Renal pelvis (tissue), 4 donors: ENCODE results near the gene GPR61. TPM values are rescaled to one million over a fixed set of nuclear protein-coding genes. Genes with fewer than 3 reads are reported as not detected.

Experiments
- DNase-seq: peaks from one replicate; pipeline ENCODE4 v3.0.0-alpha.2; 2013
- polyA plus RNA-seq, 3 donors: library from polyadenylated mRNA; unstranded; fragments of 120-200 nt; gene quantifications; one replicate each; pipeline ENCODE4 v1.2.1, GENCODE V29; 2013; ENCODE audit not compliant: insufficient read length in 3 of 3

Gene GPR61
- polyA plus RNA-seq, 3 donors, result 0.18 to 1.4 (median 0.75) TPM

DNA sequence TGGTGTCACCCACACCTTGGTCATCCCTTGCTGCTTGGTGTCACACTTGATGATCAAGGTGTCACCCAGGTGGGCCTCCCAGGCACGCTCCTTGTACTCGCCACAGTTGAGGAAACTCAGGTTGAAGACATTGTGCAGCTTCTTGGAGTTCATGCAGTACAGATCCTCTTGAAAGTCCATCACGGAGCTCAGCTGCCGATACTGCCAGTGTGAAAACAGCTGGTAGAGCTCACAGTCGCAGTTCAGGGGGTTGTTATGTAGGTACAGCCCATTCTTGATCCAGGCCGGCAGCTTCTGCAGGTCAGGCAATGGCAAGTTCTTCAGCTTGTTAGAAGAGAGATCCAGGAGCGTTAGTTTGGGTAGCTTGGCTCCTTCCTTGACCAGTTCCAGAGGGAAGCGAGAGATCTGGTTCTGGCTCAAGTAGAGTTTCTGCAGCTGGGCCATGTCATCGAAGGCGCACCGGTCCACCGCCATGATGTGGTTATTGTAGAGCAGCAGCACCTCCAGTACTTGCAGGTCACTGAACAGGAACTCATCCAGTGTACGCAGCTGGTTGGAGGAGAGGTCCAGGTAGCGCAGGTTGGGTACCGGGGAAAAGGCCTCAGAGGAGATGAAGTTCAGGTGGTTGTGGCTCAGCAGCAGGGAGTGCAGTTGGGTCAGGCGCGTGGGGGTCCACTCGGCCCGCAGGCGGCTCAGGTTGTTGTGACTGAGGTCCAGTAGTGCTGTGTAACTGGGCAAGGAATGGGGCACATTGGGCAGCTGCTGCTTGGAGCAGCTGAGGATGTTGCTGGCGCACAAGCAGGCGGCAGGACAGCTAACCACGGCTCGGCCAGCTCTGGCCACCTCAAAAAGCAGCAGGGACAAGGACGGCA, 31.4 kb upstream of the GPR61 start:
- no peak for DNase-seq

DNA sequence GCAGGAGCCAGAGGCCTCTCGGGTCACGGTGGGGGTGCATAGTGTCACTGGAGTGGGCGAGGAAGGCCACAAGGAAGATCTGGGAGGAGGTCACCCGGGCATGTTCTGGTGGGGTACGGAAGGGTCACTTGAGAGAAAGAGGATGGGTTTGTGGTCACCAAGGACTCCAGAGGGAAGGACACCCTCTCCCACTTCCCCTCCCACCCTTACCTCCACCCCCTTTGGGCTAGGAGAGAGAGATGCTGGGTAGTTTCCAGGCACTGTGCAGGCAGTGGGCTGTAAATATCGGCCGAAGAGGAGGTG, 30.8 kb upstream of the GPR61 start:
- DNase-seq, result no peak

DNA sequence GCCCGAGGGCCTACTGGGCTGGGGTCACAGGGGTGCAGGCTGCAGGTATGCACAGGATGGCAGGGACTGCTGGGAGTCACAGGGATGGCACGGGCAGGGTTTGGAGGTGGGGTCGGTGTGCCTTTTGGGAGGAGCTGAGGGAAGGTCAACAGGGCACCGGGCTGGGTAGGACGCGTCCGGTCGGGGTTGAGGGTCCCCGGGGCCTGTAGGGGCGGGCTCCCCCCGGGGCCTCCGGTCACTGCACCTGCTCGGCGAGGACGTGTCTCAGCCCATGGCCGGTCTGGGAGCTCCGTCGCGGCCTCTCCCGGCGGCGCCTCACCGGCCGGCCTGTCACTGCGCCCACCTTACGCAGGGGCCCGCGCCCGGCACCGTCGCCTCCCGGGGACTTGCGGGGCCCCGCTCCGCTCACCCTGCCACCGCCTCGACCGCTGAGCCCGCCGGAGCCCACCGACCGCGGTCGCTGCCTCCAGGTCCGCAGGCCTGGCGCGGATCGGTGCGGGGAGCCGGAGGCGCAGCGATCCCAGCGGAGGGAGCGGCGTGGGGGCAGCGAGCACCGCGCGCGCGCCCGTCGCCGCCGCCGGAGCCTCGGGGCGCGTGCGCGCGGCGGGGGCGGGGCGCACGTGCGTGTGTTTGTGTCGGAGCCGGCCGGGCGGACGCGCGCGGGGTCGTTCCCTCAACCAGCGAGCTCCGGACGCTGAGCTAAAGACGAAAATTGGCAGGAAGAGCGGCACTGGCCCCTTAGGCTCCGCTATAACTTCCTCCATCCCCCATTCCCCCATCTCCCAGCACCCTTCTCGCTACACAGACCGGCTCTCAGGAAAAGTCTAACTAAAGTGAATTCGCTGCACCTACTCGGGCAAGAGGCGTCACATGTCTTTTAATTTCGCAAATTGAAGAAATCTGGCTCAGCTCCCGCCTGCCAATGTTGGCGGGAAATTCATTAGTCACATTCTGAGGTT, 30.2 kb upstream of the GPR61 start, which contains the start of gene AMIGO1:
AMIGO1 (minus strand) TSS at position 552 of the 959 bp plus-strand sequence. CDS start 815 bp downstream, outside the sequence.
- DNase-seq, result peak; percentile 71

DNA sequence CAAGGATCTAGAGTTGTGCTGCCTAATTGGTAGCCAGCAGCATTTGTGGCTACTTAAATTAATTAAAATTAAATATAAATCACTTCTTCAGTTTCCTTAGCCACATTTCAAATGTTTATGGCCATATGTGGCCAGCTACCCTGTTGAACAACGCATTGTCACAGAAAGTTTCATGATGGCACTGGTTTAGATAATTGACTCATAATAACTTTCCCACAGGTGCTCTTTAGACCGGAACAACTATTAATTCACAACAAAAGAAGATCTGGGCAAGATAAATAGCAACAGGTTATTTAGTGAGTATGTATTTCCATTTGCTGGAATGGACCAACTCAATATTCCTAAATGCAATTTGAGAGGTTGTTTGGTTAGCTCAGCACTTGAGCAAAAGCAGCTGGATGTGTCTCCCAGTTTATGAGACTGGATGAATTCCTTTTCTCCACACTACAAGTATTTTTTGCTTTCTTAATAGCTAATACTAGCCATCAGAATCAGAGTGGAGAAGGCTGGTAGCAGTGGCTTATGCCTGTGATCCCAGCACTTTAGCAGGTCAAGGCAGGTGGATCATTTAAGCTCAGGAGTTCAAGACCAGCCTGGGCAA, 26.5 kb upstream of the GPR61 start:
- peak; percentile 66 for DNase-seq

DNA sequence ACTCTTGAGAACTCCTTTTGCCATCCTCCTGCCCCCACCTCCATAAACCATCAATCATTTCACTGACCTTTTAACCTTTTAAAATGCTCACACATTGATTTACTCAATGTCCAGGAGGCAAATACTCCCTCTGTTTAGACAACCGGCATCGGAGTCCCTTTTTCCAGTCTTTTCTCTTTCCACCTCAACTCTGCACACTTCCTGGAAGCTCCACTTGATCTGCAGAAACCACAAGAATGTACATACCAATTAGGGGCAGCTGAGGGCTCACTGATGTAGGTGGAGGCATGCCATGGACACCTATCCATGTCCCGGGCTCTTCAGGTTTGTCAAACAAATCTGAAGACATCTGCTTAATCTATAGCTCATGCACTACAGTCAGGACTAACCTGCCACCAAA, 24.8 kb upstream of the GPR61 start:
- no peak for DNase-seq

DNA sequence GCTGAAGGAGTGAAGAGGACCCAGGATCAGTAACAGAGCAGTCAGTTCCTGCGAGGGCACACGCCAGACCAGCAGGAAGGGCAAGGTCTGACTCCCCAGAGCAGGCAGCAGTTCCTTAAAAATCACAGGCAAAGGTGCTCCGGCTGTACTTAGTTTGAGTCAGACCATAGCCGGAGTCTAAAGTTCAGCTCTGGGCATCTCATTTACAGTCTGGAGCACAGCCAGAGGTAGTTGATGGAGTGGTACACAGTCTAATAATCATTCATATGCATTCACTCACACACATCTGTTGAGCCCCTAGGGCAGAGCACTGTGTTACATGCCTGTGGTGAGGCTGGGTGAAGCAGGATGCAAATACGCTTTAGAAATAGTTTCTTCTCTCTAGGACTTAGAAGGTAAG, 22.8 kb upstream of the GPR61 start:
- DNase-seq, result no peak

DNA sequence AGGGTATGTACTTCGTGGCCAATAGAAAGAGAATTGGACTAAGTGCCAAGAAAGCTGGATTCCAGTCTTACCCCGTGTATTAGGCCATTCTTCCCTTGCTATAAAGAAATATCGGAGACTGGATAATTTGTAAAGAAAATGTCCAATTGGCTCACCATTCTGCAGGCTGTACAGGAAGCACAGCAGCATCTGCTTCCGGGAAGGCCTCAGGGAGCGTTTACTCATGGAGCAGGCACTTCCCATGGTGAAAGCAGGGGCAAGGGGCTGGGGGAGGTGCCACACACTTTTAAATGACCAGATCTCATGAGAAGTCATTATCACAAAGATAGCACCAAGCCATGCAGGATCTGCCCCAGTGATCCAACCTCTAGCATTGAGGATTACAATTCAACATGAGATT, 22.3 kb upstream of the GPR61 start:
- no peak for DNase-seq

DNA sequence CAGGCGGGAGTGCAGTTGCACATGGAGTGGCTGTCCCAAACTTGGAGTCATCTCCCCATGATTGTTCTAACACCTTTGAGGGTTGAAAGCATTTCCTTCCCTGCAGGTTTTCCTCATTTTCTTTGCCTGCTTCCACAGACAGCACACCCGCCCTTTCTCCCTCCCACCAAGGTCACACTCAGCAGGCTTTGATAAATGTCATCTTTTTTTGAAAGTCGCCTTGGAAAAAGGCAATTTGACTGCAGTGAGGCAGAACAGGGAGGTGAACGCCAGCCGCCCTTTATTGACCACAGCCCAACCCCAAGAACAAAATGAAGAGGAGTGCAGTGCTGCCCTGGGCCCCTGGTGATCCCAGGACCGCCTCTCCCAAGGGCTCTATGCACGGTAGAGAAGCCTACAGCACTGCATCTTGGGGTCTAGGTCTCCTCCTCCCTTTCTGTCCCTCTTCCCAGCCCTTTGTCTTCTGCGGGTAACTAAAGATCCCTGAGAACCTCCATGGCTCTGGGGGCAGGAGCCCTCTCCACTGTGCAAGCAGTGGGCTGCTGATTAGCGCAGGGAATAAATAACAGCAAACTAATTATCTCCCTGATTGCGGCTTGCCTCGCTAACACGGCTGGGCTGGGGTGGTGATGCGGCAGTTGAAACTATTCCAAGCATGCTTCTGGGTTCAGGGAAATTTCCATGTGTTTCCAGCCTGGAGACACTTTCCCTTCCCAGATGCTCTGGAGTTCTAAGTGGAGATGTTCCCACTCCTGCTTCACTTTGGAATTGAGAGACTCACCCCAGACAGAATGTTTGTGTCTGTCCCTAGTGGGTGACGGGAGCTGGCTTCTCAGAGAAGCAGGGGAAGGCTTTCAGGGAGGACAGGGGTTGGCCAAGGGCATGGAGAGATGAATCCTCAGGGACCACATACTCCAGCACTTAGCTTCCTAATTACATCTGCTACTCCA, 18.4 kb upstream of the GPR61 start:
- no peak for DNase-seq

DNA sequence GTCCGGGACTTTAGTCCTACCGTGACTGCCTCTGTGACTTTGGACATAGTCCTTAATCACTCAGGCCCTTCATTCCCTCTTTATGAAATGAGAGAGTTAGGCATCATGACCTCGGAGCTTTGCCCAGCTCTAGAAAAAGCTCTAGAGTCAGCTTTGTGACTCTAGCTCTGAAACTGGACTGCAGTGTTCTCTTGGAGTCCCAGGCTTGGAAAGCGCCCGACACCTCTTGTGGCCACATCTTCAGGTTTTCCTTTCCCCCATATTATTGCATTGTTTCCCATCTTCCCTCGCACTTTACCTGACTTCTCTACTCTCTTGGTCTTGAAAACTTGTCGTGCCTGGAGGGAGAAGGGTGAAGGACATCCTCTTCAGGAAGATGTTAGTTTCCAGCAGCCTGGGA, 17.6 kb upstream of the GPR61 start:
- no peak for DNase-seq

DNA sequence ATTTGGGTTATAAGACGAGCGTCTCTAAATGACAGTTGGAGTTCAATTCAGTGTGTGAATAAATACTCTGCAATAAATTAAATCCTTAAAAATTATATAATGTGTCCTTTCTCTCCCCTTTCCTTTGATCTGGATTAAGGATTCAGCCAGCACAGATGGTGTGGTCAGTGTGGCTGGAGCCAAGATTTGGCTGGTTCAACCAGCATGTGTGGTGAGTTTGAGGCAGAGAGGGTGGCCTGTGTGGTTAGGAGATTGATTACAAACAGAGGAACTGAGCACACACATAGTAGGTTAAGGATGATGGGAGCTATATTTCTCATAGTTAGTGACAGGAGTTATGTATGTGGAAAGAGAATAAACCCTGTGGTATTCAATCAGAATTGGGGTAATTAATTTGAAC, 16.0 kb upstream of the GPR61 start:
- no peak for DNase-seq

DNA sequence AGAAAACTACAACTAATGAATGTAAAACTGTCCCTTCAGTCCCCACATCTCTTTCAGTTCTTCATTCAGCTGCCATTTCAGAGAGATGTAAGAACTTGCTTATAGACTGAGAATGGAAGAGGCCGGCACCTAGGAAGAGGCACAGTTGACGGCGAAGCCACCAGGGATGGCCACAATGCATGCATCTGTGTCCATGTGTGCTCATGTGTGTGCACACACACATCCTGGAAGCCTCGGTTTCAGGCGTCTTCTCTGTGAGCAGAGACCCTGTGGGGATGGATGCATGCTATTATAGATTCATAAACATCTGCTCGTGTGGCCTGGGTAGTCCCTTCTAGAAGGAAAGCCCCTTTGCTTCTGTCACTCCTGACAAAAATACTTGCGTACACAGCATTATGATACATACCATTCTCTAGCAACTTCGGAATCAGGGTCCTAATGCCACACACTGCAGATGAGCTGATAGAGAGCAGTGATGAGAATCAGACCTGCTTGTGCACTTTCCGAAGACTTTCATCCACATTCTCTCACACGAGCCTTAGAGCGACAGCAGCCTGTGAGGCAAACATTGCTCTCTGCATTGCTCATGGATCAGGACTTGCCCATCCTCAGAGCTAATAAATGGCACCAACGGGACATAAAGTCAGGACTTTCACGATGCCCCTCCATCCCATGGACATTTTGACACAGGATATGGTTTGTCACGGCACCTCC, 12.4 kb upstream of the GPR61 start:
- no peak for DNase-seq

DNA sequence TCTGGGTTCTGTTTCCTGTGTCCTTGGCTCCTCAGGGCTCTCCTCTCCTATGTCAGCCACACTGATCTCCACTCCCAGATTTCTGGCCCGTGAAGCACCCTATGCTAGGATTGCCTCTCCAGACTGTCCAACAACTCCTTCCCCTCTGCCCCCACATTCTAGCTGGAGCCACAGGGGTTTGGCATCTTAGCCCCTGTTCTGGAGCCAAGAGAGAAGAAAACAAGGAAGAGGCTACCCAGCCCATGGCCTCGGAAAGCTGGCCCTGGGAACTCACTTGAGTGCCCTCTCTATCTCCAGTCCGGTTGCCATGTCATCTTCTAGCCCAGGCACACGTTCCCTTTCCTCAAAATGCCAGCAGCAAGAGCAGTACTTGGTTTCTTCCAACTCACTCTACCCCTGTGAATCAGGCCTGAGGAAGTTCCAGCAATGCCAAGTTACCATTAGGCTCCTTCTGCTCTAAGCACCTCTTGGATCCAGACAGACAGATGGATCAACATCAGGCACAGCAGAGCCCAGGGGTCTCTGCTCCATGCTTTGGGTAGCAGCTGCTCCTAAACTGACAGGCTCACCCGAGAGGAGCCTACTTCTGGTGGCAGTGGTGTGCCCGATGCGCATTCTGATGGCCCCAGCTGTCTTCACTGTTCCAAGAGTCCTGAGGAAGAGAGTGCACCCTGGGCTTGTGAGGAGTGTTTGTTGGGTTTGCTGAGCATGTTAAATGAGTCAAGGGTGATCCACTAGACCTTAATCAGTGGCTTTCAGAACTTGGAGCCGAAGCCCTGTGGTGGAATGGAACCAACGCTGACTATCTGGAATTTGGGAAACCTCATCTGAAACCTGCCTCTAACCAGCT, 11.6 kb upstream of the GPR61 start:
- no peak for DNase-seq

DNA sequence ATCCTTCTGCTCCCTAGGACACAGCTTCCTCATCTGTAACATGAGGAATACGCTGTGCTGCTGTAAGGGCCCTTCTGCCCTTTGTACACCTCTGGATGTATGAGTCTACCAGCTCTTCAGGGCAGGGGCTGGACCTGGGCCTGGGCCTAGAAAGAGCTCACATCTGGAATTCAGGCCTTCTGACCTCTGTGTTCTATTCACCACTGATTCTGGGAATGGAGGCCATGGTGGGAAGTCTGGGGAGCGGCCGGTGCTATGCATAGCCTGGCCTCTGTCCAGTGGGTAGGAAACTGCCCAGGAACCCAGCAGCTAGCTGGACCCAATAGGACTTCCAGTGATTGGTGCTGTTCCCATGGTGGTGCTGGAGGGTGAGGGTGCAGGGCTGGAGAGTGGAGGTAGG, 11.0 kb upstream of the GPR61 start:
- no peak for DNase-seq

DNA sequence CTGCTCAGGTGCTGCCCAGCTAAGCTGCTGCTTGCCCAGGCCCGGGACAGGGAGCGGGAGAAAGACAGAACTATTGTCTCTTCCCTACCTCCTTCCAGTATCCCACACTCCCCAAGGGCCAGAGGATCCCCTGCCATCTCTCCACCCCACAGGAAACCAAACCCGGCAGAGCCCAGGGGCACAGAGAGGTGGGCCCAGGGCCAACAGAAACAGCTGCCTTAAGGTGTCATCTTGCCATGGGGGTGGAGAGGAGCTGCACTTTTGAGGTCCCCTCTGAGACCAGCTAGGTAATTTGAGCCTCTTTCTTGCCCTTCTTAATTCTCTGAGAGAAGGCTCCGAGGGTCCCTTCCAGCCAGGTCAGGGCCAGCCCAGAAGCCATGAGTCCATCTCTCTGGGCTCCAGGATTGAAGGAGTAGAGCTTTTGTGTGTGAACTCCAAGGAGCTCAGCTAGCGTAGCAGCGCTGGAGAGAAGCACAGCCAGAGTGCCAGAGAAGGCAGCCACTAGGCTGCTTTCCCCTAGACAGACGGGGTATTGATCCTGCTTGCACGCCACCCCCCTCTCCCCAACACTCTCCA, 9.7 kb upstream of the GPR61 start:
- no peak for DNase-seq

DNA sequence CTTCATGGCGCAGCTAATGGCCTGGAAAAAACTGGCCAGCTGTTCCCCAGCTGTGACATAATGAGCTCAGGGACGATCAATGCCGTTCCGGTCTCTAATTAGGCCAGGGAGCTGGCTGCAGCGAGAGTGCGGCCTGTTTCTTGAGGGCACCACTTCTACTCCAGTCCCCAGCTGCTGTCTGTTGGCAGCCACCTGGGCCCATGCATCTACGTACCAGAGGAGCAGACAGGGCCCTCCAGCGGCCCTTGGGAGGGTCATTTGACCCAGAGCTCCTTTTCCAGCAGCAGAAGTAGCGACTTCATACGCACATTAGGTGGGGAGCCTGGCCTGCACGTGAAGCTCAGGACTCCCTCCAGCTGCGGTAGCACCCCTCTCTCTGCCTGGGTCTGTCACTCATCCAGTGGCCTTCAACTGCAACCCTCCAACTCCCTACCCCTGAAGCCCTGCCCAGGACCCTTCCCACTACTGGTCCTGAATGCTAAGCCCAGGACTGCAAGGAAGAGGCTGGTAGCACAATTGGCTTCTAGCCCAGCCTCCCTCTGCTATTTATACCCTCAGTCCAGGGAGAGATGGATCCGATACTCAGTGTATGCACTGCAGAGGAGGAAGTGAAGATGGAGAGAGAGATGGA, 9.1 kb upstream of the GPR61 start:
- DNase-seq, result no peak

DNA sequence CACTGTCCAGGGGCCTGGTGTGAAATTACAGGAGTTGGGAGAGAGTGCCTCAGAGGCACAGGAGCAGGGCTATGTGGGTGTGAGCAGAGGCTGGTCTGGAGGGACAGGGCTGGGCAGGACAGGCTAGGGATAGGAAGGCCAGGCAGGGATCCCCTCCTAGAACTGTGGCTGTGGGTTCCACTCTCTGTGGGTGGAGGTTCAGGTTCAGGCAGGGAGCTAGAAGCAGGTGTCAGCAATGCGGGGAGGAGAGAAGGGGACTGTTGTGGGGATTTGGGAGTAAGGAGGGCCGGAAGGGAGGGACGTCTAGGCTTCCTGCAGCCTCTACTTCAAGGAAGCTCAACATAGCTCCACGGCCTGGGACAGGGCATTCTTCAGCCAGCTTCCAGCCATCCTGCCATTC, 8.3 kb upstream of the GPR61 start:
- DNase-seq, result no peak

DNA sequence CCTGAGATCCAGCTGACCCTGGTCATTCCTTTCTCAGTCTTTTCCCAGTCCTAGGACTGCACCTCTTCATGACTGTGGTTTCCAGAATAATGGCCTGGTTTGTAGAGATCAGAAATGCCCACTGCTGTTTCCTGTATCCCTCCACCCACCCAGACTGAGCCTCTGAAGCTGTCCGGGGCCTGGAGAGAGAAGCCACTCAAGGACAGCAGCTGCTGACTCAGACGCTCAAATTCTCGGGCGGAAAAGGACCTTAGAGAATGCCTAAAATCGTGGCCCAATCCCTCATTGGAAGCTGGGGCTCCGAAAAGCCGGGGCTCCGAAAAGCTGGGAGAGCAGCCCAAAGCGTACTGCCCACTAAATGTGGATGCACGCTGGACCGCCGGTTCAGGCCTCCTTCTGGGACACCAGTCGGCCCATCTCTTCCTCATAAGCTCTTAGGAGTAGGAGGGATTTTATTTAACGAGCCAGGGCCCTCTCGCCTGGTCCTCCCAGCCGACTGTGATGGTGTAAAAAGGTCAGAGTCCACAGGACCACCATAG, 7.8 kb upstream of the GPR61 start:
- DNase-seq, result no peak

DNA sequence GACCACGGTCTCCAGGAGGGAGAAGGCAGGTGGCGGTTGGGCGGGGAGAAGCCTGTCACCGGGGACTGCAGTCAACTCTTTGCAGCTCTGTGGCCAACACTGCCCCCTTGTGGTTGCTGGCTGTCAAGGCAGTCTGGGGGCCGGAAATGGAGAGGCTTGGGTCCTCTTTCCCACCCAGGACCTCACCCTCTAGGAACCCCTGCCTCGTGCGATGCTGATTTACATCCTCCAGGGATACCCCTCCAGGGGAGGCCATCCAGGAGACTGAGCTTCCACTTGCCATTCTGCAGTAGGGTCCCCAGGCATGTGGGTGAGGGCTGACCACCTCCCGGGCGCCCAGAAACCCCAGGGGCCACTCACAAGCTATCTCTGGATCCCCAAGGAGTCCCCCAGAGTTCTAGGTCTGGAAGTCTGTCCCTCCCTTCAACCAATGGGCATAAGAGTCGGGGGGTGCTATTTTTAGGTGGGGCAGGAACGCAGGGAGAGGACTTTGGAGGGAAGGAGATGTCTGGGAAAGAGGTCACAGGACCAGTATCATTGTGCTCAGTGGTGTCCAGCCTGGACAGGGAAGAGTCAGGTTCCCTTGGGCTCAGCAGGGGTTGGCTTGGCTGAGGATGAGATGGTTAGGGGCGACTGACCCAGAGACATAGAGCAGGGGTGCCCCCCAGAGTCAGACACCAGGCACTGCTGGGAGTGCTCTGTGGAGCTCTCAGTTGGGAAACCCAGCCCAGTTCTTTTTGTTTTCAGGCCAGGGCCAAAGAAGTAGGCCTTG, 7.1 kb upstream of the GPR61 start:
- DNase-seq, result no peak
